Panc1 (cell line): ENCODE results near the gene PSME3. TPM values are rescaled to one million over a fixed set of nuclear protein-coding genes. Genes with fewer than 3 reads are reported as not detected.
"Not testable (repeated sequence)": the region's sequence is repeated elsewhere in the genome, so short reads cannot be mapped to it uniquely, and the experiment has no call there.

ENCODE experiments used
- ATAC-seq: fragments of 200-7000 bp; cut with Tn5 transposase; 2 replicates; pipeline ENCODE4 v1.9.1; 2020; ENCODE audit warnings: mild to moderate bottlenecking, moderate library complexity
- BruUV-seq: library from RNA; stranded (reverse); fragments of 400-500 nt; replicated peaks from 2 replicates; lab custom pipeline; 2021; lab: Mats Ljungman, UMichigan
- CTCF ChIA-PET: fragments of 300-600 bp; sonication (Branson Sonifier 250); formaldehyde crosslinking; loops from one replicate; lab custom pipeline; 2022; ENCODE audit warnings: antibody characterized with exemption; lab: Charles Lee
- POLR2A ChIA-PET: fragments of 300-600 bp; sonication (Branson Sonifier 250); formaldehyde crosslinking; loops from one replicate; lab custom pipeline; 2022; ENCODE audit warnings: antibody characterized with exemption; lab: Charles Lee
- DNase-seq: peaks from one replicate; pipeline ENCODE4 v3.0.0-alpha.2; 2010; ENCODE audit warnings: low read depth, low spot score
- H3K27ac ChIP-seq: 2 replicates; pipeline ENCODE4 v1.5.1; 2011; ENCODE audit warnings: mild to moderate bottlenecking, low read length, inconsistent platforms
- H3K27me3 ChIP-seq: fragments of 200-500 bp; sonication (Bioruptor generic); 2 replicates; pipeline ENCODE4 v1.6.0; 2014; ENCODE audit warnings: low read length, inconsistent platforms; ENCODE audit not compliant: control insufficient read depth, insufficient read depth
- H3K36me3 ChIP-seq: fragments of 200-500 bp; sonication (Bioruptor generic); 2 replicates; pipeline ENCODE4 v1.5.1; 2014; ENCODE audit warnings: inconsistent platforms, mild to moderate bottlenecking, low read length, moderate library complexity; ENCODE audit not compliant: control insufficient read depth, insufficient read depth
- H3K4me1 ChIP-seq: 2 replicates; pipeline ENCODE4 v1.5.1; 2011; ENCODE audit warnings: inconsistent platforms, mild to moderate bottlenecking, low read length, moderate library complexity; ENCODE audit not compliant: control insufficient read depth, insufficient read depth
- H3K4me3 ChIP-seq, 2 experiments: 2 replicates each; pipeline ENCODE4 v1.5.1; 2011 to 2012; ENCODE audit warnings: low read depth in 2 of 2, low read length in 2 of 2, mild to moderate bottlenecking in 2 of 2, inconsistent platforms in 1 of 2, moderate library complexity in 1 of 2
- H3K9me3 ChIP-seq: fragments of 200-500 bp; sonication (Bioruptor generic); 2 replicates; pipeline ENCODE4 v1.5.1; 2014; ENCODE audit warnings: low read depth, mild to moderate bottlenecking, inconsistent platforms, low read length, moderate library complexity; ENCODE audit not compliant: control insufficient read depth, insufficient read depth
- CTCF ChIP-seq: fragments of 450-650 bp; IDR thresholded peaks from 2 replicates; pipeline ENCODE4 v1.5.1; 2017; ENCODE audit warnings: mild to moderate bottlenecking
- POLR2AphosphoS5 ChIP-seq: IDR thresholded peaks from 2 replicates; pipeline ENCODE4 v1.6.1; 2012; ENCODE audit warnings: mild to moderate bottlenecking, low read depth, low read length, moderate library complexity
- REST ChIP-seq, 2 experiments: IDR thresholded peaks; 2 replicates each; pipeline ENCODE4 v1.6.1; 2011 to 2012; ENCODE audit warnings: low read depth in 2 of 2, control low read depth in 1 of 2, low read length in 1 of 2, mild to moderate bottlenecking in 1 of 2, moderate library complexity in 1 of 2; ENCODE audit not compliant: insufficient read depth in 1 of 2
- SIN3A ChIP-seq: IDR thresholded peaks from 2 replicates; pipeline ENCODE4 v1.6.1; 2012; ENCODE audit warnings: low read depth, mild to moderate bottlenecking, low read length, moderate library complexity, borderline replicate concordance; ENCODE audit not compliant: insufficient read depth
- TCF7L2 ChIP-seq: IDR thresholded peaks from 2 replicates; pipeline ENCODE4 v1.6.1; 2011; ENCODE audit warnings: mild to moderate bottlenecking, low read depth, low read length, inconsistent platforms
- in situ Hi-C: cut with HindIII; loops from 2 replicates; pipeline ENCODE4 v1.10.0; 2016; ENCODE audit warnings: low sequenced_read_pairs, low pct_unique_long_range_greater_than_20kb
- intact Hi-C: fragments of 100-400 bp; cut with micrococcal nuclease; formaldehyde crosslinking; loops from one replicate; pipeline ENCODE4 v1.10.0; 2022; ENCODE audit not compliant: unreplicated experiment
- total RNA-seq: library from RNA; stranded (reverse); gene quantifications from one replicate; pipeline ENCODE4 v1.2.1, GENCODE V29; 2021; ENCODE audit not compliant: unreplicated experiment

PSME3 gene
- total RNA-seq, 1 experiment from 2014 or later, result 110 TPM

- Histone ChIP-seq H3K27me3 (no peaks in the 10 kb centered on the region), H3K4me1 (no peaks in the 10 kb centered on the region), H3K4me3 (no peak overlapping the region), H3K9me3 (no peaks in the 10 kb centered on the region), H3K27ac (no peak overlapping the region), H3K36me3 (no peaks in the 10 kb centered on the region)
- CTCF ChIA-PET, result no interaction called here
- ATAC-seq, result no peak
- POLR2A ChIA-PET, result no interaction called here
- intact Hi-C loops (no loop called here), in situ Hi-C loops (no loop called here)
- BruUV-seq, result no TSS peak
- no peak for TF ChIP-seq CTCF
- no peak for TF ChIP-seq TCF7L2
- TF ChIP-seq POLR2AphosphoS5, result no peak
- TF ChIP-seq SIN3A, result no peak
- no peak for TF ChIP-seq REST (IDR thresholded peaks at IDR 0.05; ENCODE audit: insufficient read depth in 1 of 2, low read depth in 2 of 2, low read length in 1 of 2)
- DNase-seq, result no peak
These were observed 39.2 kb downstream of the PSME3 start for GRCh38 chr17:42872251-42872965.

GRCh38 chr17:42873315-42873714 is 40.1 kb downstream of the PSME3 start:
- POLR2A ChIA-PET, result no interaction called here
- ATAC-seq, result no peak
- TF ChIP-seq CTCF (no peak), SIN3A (no peak), POLR2AphosphoS5 (no peak), REST (IDR thresholded peaks at IDR 0.05; ENCODE audit: insufficient read depth in 1 of 2, low read depth in 2 of 2, low read length in 1 of 2) (no peak), TCF7L2 (no peak)
- Histone ChIP-seq H3K9me3 (no peaks in the 10 kb centered on the region), H3K36me3 (no peaks in the 10 kb centered on the region), H3K4me1 (no peaks in the 10 kb centered on the region), H3K27me3 (no peaks in the 10 kb centered on the region), H3K4me3 (no peak overlapping the region), H3K27ac (no peak overlapping the region)
- CTCF ChIA-PET, result no interaction called here
- intact Hi-C loops, result no loop called here
- in situ Hi-C loops, result no loop called here
- DNase-seq, result no peak
- BruUV-seq, result no TSS peak

GRCh38 chr17:42873932-42874695 is 40.9 kb downstream of the PSME3 start:
- intact Hi-C loops, H3K36me3 ChIP-seq, ATAC-seq, H3K27ac ChIP-seq, in situ Hi-C loops, H3K27me3 ChIP-seq, BruUV-seq, DNase-seq, H3K4me3 ChIP-seq, CTCF ChIA-PET, H3K4me1 ChIP-seq, H3K9me3 ChIP-seq: not testable (repeated sequence)
- POLR2A ChIA-PET, result interaction anchor here (0.6 kb wide), 1 partner anchor 31 kb away, joined by 6 read pairs; no protein-coding TSS in a partner anchor
